ENCODE results near the gene SGIP1. TPM values are rescaled to one million over a fixed set of nuclear protein-coding genes. Genes with fewer than 3 reads are reported as not detected.

The SGIP1 gene
- total RNA-seq, 3 donors from 2014 or later: 0.65 to 7.3 (median 0.93) TPM

DNA sequence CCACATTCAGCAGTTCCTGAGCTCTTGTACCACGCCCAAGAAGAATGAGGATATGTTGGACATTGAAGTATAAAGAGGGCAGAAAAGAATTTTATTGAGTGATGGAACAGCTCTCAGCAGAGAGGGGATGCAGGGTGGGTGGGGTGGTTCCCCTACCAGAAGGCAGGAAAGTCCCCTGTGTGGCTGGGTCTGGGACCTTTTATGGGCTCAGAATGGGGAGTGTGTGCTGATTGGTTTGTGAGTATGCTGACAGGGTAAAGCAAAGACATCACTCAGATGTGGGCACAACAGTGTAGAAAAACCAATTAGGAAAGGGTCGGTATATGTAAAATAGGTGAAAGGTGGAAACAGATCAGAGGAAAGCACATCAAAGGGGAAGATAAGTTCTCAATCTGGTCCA lies 62.2 kb downstream of the SGIP1 start:
- Histone ChIP-seq H3K4me1 (ENCODE audit: low read depth) (no peaks in the 10 kb centered on the region), H3K36me3 (ENCODE audit: low read depth) (no peaks in the 10 kb centered on the region), H3K9me3 (no peaks in the 10 kb centered on the region), H3K4me3 (no peak overlapping the region)
- intact Hi-C loops (cut with DNase I, micrococcal nuclease): no loop called here
- TF ChIP-seq, protein P1, sequence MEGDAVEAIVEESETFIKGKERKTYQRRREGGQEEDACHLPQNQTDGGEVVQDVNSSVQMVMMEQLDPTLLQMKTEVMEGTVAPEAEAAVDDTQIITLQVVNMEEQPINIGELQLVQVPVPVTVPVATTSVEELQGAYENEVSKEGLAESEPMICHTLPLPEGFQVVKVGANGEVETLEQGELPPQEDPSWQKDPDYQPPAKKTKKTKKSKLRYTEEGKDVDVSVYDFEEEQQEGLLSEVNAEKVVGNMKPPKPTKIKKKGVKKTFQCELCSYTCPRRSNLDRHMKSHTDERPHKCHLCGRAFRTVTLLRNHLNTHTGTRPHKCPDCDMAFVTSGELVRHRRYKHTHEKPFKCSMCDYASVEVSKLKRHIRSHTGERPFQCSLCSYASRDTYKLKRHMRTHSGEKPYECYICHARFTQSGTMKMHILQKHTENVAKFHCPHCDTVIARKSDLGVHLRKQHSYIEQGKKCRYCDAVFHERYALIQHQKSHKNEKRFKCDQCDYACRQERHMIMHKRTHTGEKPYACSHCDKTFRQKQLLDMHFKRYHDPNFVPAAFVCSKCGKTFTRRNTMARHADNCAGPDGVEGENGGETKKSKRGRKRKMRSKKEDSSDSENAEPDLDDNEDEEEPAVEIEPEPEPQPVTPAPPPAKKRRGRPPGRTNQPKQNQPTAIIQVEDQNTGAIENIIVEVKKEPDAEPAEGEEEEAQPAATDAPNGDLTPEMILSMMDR (IDR thresholded peaks at IDR 0.05): no peak
- ATAC-seq (no peak), DNase-seq (no peak)

DNA sequence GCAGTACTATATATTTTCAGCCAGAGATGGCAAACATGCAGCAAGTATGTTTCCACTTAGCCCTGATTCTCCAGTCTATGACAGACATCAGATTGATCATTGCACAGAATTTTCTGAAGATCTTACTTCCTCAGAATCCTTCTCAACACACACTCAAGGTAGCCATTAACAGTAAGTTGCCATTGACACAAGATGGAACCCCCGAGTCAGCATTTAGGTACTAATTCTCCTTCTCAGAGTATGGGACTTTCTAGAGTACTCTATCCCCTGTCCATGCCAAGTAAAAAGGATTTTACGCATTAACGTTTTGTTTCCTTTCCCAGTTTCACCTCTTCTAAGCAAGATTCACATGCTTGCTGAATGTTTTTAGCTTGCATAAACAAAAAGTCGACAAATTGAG lies 63.5 kb downstream of the SGIP1 start:
- intact Hi-C loops (cut with DNase I, micrococcal nuclease): no loop called here
- H3K4me3 ChIP-seq: no peak overlapping the region
- H3K9me3 ChIP-seq: no peaks in the 10 kb centered on the region
- H3K36me3 ChIP-seq (ENCODE audit: low read depth): no peaks in the 10 kb centered on the region
- TF ChIP-seq, protein P1 (IDR thresholded peaks at IDR 0.05): no peak
- ATAC-seq (no peak), DNase-seq (no peak)
- H3K4me1 ChIP-seq (ENCODE audit: low read depth): no peaks in the 10 kb centered on the region

DNA sequence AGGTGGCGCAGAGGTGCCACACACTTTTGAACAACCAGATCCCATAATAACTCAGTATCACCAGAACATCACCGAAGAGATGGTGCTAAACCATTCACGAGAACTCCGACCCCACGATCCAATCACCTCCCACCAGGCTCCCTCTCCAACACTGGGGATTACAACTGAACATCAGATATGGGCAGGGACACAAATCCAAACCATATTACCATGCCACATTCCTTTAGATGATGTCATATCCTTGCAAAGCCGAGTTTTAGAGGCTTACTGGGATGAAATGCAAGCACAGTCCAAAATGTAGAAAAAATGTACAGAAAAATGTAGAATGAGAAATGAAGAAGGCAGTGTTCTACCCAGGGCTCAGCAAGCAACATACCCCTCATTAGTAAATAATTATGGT lies 64.7 kb downstream of the SGIP1 start:
- Histone ChIP-seq H3K36me3 (ENCODE audit: low read depth) (no peaks in the 10 kb centered on the region), H3K4me1 (ENCODE audit: low read depth) (no peaks in the 10 kb centered on the region), H3K4me3 (no peak overlapping the region), H3K9me3 (no peaks in the 10 kb centered on the region)
- intact Hi-C loops (cut with DNase I, micrococcal nuclease): no loop called here
- no peak for ATAC-seq
- TF ChIP-seq, protein P1 (IDR thresholded peaks at IDR 0.05): no peak
- no peak for DNase-seq

DNA sequence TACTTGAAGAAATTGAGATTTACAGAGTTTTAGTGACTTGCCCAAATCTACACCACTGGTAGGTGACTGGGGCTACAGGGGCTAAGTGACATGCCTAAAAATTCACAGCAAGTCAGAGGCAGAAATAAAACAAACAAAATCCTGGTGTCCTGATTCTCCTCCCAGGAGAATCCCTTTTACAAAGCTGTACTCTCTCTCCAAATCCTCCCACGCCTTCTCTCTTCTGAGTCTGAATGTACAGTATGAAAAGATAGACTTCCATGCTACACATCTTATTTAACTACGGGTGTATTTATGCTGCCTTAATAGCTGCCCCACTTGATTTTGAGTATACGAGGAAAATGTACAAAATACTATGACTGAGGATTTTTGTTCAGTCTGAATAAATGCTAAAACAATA lies 65.4 kb downstream of the SGIP1 start:
- TF ChIP-seq, protein P1 (IDR thresholded peaks at IDR 0.05): no peak

DNA sequence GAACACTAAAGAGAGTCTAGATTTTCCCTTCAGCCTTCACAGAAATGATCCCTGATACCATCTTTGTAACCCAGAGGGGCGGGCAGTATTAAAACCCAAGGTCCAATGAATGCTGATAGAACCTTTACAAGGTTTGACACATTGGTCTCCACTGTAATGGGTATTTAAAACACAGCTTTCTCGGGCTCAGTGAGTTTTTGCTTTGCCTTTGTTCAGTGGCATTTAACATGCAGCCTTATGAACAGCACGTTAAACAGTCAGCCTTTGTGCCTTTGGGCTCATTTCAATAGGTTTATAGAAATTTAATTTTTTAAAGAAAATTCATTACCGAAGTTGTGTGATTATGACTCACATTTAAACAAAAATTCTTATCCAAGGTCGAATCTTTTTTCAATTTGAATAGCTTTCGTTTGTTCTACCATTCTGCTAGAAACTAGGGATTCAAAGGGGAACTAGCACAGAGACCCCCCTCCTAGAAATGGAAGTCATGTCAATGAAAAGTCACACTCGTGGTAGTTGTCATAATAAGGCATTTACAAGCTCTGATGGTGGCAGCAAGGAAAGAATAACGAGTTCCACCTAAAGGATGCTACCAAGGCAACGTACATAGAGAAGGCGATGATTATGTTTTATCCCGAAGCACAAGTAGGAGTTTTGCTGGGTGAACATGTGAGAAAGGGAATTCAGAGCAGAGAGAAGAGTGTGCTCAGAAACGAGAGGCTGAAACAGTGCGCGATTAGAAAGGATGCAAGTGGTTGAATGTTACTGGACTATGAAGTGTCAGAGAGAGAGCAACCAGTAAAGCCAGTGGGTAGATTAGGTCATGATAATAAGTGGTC lies 66.2 kb downstream of the SGIP1 start:
- Histone ChIP-seq H3K36me3 (ENCODE audit: low read depth) (no peaks in the 10 kb centered on the region), H3K4me3 (no peak overlapping the region), H3K4me1 (ENCODE audit: low read depth) (no peaks in the 10 kb centered on the region), H3K9me3 (no peaks in the 10 kb centered on the region)
- ATAC-seq (no peak), DNase-seq (no peak)
- TF ChIP-seq, protein P1 (IDR thresholded peaks at IDR 0.05): no peak
- intact Hi-C loops (cut with DNase I, micrococcal nuclease): no loop called here

More for the DNA sequence above, 65.4 kb downstream of the SGIP1 start:
- DNase-seq (no peak), ATAC-seq (no peak)
- Histone ChIP-seq H3K4me3 (no peak overlapping the region), H3K4me1 (ENCODE audit: low read depth) (no peaks in the 10 kb centered on the region), H3K36me3 (ENCODE audit: low read depth) (no peaks in the 10 kb centered on the region), H3K9me3 (no peaks in the 10 kb centered on the region)
- intact Hi-C loops (cut with DNase I, micrococcal nuclease): no loop called here

Measured in mucosa of descending colon (tissue), 3 donors.